GM10248 (cell line): ENCODE results near the gene FAIM2.

Experiments used
- CTCF ChIA-PET: fragments of 300-600 bp; sonication (Branson Sonifier 250); formaldehyde crosslinking; extraction: SDS; loops from one replicate; lab custom pipeline; 2021; ENCODE audit warnings: antibody characterized with exemption; lab: Yijun Ruan, JAX
- POLR2A ChIA-PET: fragments of 350-650 bp; sonication (Branson Sonifier 250); formaldehyde crosslinking; extraction: SDS; loops from one replicate; lab custom pipeline; 2020; ENCODE audit warnings: antibody characterized with exemption; lab: Yijun Ruan, JAX
- DNase-seq: peaks from one replicate; pipeline ENCODE4 v3.0.0; 2012; ENCODE audit errors: extremely low spot score
- CTCF ChIP-seq: IDR thresholded peaks from 2 replicates; pipeline ENCODE4 v1.5.1; 2012; ENCODE audit warnings: mild to moderate bottlenecking, low read depth; ENCODE audit errors: extremely low read depth, missing control alignments, control extremely low read depth

Gene FAIM2

GRCh38 chr12:49920915-49921286, 17.2 kb upstream of the FAIM2 start:
- no peak for TF ChIP-seq CTCF
- ChIA-PET POLR2A (no interaction called here), CTCF (no interaction called here)
- no peak for DNase-seq

GRCh38 chr12:49920241-49920914, 16.7 kb upstream of the FAIM2 start:
- ChIA-PET POLR2A (no interaction called here), CTCF (interaction anchor here (1.2 kb wide), 1 partner anchor 47 kb away, joined by 3 read pairs; no protein-coding TSS in a partner anchor)
- TF ChIP-seq CTCF: no peak
- no peak for DNase-seq

GRCh38 chr12:49917788-49918173, 14.1 kb upstream of the FAIM2 start:
- CTCF ChIA-PET: interaction anchor here (0.9 kb wide), 1 partner anchor 51 kb away, joined by 4 read pairs; no protein-coding TSS in a partner anchor
- POLR2A ChIA-PET: no interaction called here
- DNase-seq: no peak
- TF ChIP-seq CTCF: no peak

- no peak for DNase-seq
- ChIA-PET CTCF (interaction anchor here (0.9 to 1.6 kb wide), 2 partner anchors 29 to 51 kb away, joined by 4 to 7 read pairs; no protein-coding TSS in a partner anchor), POLR2A (no interaction called here)
- no peak for TF ChIP-seq CTCF
Observed at GRCh38 chr12:49917166-49917787, 13.6 kb upstream of the FAIM2 start.

- ChIA-PET CTCF (interaction anchor here (0.7 to 1.6 kb wide), 3 partner anchors 12 to 30 kb away, joined by 3 to 7 read pairs (median 3); no protein-coding TSS in a partner anchor), POLR2A (no interaction called here)
- no peak for TF ChIP-seq CTCF
- no peak for DNase-seq
Observed at GRCh38 chr12:49916129-49916919, 12.6 kb upstream of the FAIM2 start.
